Testis (tissue), 2 donors: ENCODE results near the gene ITPK1.

Experiments used
- POLR2A ChIP-seq: fragments of 450-650 bp; IDR thresholded peaks from one replicate; pipeline ENCODE4 v1.6.1; 2017; ENCODE audit warnings: antibody characterized with exemption, mild to moderate bottlenecking, moderate library complexity
- TF ChIP-seq, protein P1 (sequence below), 3 experiments: fragments of 450-650 bp in 2 of 3; fragments of 200-600 bp in 1 of 3; sonication (generic) in 1 of 3; IDR thresholded peaks; one replicate each; pipeline ENCODE4 v1.5.1; 2016 to 2019; ENCODE audit warnings: antibody characterized with exemption in 3 of 3, mild to moderate bottlenecking in 2 of 3, moderate library complexity in 1 of 3

DNA sequence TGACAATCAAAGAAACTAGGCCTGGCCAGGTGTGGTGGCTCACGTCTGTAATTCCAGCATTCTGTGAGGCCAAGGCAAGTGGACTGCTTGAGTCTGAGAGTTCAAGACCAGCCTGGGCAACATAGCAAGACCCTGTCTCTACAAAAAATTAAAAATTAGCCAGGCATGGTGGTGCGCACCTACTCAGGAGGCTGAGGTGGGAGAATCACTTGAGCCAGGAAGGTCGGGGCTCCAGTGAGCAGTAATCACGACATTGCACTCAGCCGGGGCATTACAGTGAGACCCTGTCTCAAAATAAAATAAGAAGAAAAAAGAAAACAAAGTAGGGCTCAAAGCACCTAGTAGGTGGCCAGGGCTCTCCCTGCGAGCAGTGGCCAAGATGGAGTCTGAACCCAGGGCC is 113.7 kb downstream of the ITPK1 start:
- TF ChIP-seq, protein P1, sequence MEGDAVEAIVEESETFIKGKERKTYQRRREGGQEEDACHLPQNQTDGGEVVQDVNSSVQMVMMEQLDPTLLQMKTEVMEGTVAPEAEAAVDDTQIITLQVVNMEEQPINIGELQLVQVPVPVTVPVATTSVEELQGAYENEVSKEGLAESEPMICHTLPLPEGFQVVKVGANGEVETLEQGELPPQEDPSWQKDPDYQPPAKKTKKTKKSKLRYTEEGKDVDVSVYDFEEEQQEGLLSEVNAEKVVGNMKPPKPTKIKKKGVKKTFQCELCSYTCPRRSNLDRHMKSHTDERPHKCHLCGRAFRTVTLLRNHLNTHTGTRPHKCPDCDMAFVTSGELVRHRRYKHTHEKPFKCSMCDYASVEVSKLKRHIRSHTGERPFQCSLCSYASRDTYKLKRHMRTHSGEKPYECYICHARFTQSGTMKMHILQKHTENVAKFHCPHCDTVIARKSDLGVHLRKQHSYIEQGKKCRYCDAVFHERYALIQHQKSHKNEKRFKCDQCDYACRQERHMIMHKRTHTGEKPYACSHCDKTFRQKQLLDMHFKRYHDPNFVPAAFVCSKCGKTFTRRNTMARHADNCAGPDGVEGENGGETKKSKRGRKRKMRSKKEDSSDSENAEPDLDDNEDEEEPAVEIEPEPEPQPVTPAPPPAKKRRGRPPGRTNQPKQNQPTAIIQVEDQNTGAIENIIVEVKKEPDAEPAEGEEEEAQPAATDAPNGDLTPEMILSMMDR (IDR thresholded peaks at IDR 0.05), result no peak
- no peak for TF ChIP-seq POLR2A
